NCI-H2196 (cell line): ENCODE data around the gene ZKSCAN1.
A peak's percentile ranks its signal among the peaks of the same experiment; 100 is the strongest.
"Not testable (repeated sequence)": the region's sequence is repeated elsewhere in the genome, so short reads cannot be mapped to it uniquely, and the experiment has no call there.

Experiments used
- DNase-seq: peaks from one replicate; lab custom pipeline; 2025; ENCODE audit not compliant: unreplicated experiment; lab: John Stamatoyannopoulos, UW

The ZKSCAN1 gene

GRCh38 chr7:100000239-100000638, 15.2 kb upstream of the ZKSCAN1 start:
- DNase-seq, result no peak

DNA sequence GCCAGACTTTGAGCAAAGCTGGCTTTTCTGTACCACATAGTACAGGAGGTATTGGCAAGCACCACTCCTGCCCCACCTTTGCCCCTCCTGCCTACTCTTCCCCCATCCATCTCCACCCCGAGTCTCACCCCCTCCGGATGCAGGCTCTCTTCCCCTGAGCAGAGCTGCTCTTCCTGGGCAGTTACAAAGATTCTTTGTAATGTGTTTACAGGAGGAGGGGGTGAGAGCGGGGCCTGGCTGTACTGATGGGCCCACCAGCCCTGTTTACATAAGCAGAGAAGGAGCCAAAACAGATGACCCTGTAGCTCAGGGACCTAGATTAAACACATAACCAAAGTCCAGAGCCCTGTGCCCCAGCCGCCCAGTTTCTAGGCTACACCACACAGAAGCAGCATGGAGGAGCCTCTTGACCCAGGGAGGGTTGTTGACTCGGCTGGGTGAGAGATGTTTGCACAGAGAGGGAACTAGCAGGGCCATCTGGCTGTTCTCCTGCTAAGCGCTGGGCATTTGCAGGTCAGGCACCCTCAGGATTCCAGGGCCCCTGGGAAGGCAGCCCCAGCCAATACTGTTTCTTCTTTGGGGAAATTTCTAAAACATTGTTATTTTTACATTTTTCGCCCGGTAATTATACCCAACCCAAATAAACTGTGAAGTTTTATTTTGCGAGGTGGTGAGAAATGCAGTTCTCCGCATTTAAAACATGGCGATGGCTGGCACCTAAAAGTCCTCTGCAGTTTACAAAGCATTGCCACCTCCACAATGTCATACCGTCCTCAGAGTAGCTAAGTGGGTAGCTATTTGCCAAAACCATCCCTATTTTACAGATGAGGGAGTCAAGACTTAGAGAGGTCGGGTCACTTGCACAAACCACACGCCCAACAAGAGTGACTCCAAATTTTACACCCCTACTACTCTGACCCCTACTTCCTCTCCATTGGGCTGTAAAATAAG, 11.4 kb upstream of the ZKSCAN1 start:
- peak; percentile 91 for DNase-seq

GRCh38 chr7:100007887-100008286, 7.5 kb upstream of the ZKSCAN1 start:
- no peak for DNase-seq

DNA sequence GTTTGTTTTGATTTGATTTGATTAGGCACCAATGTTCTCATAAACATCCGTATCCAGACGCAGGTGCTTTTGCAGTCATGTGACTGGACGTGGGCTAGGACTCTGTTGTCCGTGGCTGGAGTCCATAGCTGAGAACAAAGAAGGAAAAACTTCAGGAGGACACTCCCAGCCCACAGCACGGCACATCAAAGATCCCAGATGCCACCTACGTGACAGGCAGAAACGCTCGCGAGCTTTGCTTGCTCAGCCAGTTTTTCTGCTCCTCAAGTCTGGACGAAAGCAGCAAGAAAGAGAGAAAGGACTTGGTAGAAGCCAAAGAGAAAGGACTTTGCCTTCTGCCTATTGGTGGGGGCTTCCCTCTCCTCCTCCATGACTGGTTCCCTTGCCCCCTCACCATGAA, 6.9 kb upstream of the ZKSCAN1 start:
- no peak for DNase-seq

DNA sequence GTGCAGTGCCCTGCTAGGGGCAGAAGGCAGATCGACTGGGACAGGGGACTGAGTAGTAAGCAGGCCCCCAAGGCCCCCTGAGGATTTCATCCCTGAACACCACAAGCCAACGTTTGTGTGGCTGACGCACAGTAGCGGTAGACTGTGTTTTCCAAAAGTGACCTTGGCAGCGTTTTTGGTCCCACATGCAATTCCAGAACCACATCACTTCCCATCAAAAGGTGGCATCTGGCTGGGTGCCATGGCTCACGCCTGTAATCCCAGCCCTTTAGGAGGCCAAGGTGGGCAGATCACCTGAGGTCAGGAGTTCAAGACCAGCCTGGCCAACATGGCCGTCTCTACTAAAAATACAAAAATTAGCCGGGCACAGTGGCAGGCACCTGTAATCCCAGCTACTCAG, 5.4 kb upstream of the ZKSCAN1 start:
- not testable (repeated sequence) for DNase-seq

GRCh38 chr7:100010901-100011300, 4.5 kb upstream of the ZKSCAN1 start:
- DNase-seq, result no peak

GRCh38 chr7:100011516-100011915, 3.9 kb upstream of the ZKSCAN1 start:
- no peak for DNase-seq

DNA sequence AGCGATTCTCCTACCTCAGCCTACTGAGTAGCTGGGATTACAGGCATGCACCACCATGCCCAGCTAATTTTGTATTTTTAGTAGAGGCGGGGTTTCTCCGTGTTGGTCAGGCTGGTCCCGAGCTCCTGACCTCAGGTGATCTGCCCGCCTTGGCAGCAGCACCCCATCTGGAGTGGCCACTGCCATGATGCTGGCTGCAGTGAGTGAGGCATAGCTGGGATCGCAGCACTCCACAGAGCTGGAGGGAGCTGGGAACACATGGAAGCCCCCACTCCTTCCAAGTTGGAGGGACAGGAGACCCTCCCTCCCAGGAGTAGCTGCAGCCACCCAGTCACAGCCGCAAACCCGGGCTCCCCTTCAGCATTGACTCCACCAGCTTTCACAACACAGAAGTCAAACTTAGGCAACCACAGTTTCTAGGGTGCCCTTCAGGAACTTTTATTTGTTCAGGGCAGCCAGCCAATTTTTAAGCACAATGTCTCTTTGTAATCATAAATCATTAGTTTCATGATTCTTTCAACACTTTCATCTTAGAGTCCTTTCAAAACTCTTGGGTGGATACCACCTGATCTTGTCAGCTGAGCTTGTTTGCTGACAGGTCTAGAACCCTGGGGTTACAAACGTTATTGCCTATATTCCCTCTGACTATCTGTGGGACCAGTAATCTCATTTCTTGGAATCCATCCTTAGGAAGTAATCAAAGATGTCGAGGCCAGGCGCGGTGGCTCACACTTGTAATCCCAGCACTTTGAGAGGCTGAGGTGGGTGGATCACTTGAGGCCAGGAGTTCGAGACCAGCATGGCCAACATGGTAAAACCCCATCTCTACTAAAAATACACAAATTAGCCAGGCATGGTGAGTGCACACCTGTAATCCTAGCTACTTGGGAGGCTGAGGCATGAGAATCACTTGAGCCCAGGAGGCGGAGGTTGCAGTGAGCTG, 2.7 kb upstream of the ZKSCAN1 start:
- not testable (repeated sequence) for DNase-seq

DNA sequence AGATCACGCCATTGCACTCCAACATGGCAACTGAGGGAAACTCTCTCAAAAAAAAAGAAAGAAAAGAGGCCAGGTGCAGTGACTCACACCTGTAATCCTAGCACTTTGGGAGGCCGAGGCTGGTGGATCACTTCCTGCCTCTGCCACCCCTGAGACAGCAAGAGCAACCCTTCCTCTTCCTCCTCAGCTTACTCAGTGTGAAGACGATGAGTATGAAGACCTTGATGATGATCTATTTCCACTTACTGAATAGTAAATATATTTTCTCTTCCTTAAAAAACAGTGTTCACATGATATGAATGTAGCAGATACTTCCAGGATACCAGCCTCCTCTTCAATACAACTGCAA, 2.1 kb upstream of the ZKSCAN1 start:
- DNase-seq, result no peak

GRCh38 chr7:100016215-100016901, 962 bp downstream of the ZKSCAN1 start:
- DNase-seq, result no peak

DNA sequence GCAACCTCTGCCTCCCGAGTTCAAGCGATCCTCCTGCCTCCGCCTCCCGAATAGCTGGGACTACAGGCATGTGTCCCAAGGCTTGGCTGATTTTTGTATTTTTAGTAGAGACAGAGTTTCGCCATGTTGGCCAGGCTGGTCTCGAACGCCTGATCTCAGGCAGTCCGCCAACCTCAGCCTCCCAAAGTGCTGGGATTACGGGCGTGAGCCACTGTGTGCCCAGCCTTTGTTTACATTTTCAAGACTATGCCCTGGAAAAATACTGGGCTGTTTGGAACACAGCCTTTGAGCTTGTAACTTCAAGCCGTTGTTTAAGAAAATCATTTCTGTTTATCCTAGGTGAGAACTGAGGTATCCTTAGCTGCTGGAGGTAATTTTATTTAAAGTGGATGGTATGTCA, 1.9 kb downstream of the ZKSCAN1 start:
- no peak for DNase-seq

DNA sequence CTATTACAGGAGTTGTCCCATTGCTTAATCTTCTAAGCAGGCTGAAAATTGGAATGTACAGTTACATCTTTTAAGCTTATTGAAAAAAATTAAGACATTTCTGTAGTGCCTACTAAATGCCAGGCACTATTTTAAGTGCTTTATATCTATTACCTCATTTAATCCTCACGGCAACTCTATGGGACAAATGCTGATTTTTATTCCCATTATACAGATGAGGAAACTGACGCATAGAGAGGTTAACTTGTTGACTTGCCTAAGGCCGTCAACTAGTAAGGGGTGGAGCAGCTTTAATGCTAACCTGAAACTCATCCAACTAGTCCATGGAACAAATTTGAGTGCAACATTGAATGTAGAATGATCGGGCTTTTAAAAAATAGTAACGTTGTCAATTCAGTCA, 2.5 kb downstream of the ZKSCAN1 start:
- no peak for DNase-seq

DNA sequence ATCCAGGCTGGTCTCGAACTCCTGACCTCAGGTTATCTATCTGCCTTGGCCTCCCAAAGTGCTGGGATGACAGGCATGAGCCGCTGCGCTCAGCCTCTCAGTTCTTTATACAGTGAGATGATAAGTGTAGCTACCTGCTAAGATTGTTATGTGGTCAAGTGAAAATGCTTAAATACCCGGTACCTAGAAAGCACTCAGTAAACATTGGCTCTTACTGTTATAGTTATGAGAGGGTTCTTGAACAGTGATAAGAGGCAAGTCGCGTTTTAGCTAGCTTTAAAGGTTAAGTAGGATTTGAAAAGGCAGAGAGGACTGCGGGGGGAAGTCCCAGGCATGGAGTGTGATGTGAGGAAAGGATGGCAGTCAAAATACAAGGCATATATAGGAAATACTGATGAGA, 4.5 kb downstream of the ZKSCAN1 start:
- DNase-seq, result no peak

DNA sequence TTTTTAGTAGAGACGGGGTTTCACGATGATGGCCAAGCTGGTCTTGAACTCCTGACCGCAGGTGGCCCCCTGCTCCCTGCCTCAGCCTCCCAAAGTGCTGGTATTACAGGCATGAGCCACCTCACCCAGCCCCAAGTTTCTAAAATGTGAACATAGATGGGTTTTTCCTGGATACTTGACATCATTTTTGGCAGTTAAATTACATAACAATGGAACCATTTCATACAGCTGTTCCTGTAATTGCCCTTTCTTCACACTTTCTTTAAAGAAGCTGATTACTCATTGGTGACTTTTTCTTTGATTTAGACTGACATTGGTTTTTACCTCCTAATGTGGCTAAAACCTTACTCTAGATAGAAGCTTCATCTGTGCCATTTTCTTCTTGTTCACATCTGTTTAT, 5.9 kb downstream of the ZKSCAN1 start:
- DNase-seq, result no peak

- DNase-seq, result no peak
These were observed 7.2 kb downstream of the ZKSCAN1 start for GRCh38 chr7:100022621-100023020.

- DNase-seq, result no peak
These were observed 8.1 kb downstream of the ZKSCAN1 start for GRCh38 chr7:100023526-100023925.

DNA sequence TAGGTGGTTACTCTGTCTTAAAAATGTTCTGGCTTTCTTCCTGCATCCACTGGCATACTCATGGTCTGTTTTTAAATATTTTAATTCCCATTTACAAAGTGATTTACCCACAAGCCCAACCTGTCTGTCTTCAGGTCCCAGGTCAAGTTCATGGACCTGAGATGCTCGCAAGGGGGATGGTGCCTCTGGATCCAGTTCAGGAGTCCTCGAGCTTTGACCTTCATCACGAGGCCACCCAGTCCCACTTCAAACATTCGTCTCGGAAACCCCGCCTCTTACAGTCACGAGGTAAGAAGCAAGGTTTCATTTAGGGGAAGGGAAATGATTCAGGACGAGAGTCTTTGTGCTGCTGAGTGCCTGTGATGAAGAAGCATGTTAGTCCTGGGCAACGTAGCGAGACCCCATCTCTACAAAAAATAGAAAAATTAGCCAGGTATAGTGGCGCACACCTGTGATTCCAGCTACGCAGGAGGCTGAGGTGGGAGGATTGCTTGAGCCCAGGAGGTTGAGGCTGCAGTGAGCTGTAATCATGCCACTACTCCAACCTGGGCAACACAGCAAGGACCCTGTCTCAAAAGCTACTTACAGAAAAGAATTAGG, 8.7 kb downstream of the ZKSCAN1 start:
- no peak for DNase-seq

- no peak for DNase-seq
These were observed 11.8 kb downstream of the ZKSCAN1 start for GRCh38 chr7:100027197-100027596.

DNA sequence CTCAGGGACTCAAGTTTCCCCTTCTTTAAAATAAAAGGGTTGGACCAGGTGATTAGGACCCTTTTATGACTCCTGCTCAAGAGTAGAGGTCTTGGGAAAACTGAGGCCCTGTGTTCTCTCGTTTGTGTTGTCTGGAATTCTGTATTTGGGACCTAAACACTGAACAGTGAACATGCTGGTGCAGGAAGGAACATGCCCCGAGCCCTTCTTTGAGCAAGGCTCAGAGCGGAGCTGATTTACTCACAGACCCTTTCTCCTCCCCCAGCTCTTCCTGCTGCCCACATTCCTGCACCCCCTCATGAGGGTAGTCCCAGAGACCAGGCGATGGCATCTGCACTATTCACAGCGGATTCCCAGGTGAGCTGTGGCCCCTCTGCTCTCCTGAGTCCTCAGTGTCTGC, 14.2 kb downstream of the ZKSCAN1 start:
- DNase-seq, result no peak

DNA sequence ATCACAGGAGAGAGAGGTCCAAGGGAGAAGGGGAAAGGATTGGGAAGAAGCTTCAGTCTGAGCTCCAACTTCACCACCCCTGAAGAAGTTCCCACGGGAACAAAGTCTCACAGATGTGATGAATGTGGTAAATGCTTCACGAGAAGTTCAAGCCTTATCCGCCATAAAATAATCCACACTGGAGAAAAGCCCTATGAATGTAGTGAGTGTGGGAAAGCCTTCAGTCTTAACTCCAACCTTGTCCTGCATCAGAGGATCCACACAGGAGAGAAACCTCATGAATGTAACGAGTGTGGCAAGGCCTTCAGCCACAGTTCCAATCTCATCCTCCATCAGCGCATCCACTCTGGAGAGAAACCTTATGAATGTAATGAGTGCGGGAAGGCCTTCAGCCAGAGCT, 18.1 kb downstream of the ZKSCAN1 start:
- DNase-seq, result no peak
